GM23338 (cell line): Measurements from ENCODE around the gene SLC25A26. TPM values are rescaled to one million over a fixed set of nuclear protein-coding genes. Genes with fewer than 3 reads are reported as not detected.

Experiments
- ATAC-seq: fragments of 200-7000 bp; cut with Tn5 transposase; 3 replicates; pipeline ENCODE4 v1.9.1; 2020
- DNase-seq: peaks from one replicate; pipeline ENCODE4 v3.0.0-alpha.2; 2015; ENCODE audit warnings: low spot score
- H2AFZ ChIP-seq: fragments of 200-600 bp; sonication (generic); 2 replicates; pipeline ENCODE4 v1.8.0; 2016; ENCODE audit warnings: antibody characterized with exemption, mild to moderate bottlenecking, moderate library complexity
- H3F3A ChIP-seq: fragments of 200-600 bp; sonication (generic); replicated peaks from 2 replicates; pipeline ENCODE4 v1.8.0; 2017; ENCODE audit warnings: antibody characterized with exemption, mixed run types, low read depth
- H3K27ac ChIP-seq: fragments of 200-600 bp; sonication (generic); 2 replicates; pipeline ENCODE4 v1.6.1; 2016; ENCODE audit warnings: low read depth
- H3K27me3 ChIP-seq: fragments of 200-600 bp; sonication (generic); 2 replicates; pipeline ENCODE4 v1.8.0; 2016; ENCODE audit warnings: mild to moderate bottlenecking, mixed run types, moderate library complexity; ENCODE audit not compliant: insufficient read depth
- H3K36me3 ChIP-seq: fragments of 200-600 bp; sonication (generic); 2 replicates; pipeline ENCODE4 v1.8.0; 2016; ENCODE audit warnings: mild to moderate bottlenecking; ENCODE audit not compliant: insufficient read depth
- H3K4me1 ChIP-seq: fragments of 200-600 bp; sonication (generic); 2 replicates; pipeline ENCODE4 v1.8.0; 2016; ENCODE audit warnings: mild to moderate bottlenecking, moderate library complexity; ENCODE audit not compliant: insufficient read depth
- H3K4me2 ChIP-seq: fragments of 200-600 bp; sonication (generic); 2 replicates; pipeline ENCODE4 v1.7.1; 2017; ENCODE audit warnings: mixed run types
- H3K4me3 ChIP-seq: fragments of 200-600 bp; sonication (generic); 2 replicates; pipeline ENCODE4 v1.6.1; 2016; ENCODE audit warnings: mixed run types
- H3K79me2 ChIP-seq: fragments of 200-600 bp; sonication (generic); replicated peaks from 2 replicates; pipeline ENCODE4 v1.8.0; 2017; ENCODE audit warnings: mild to moderate bottlenecking; ENCODE audit not compliant: insufficient read depth
- H3K9me2 ChIP-seq: fragments of 200-600 bp; sonication (generic); 2 replicates; pipeline ENCODE4 v1.8.0; 2017; ENCODE audit not compliant: insufficient read depth
- H4K20me1 ChIP-seq: fragments of 200-600 bp; sonication (generic); replicated peaks from 2 replicates; pipeline ENCODE4 v1.8.0; 2017; ENCODE audit warnings: mild to moderate bottlenecking; ENCODE audit not compliant: insufficient read depth
- H3K27ac Mint-ChIP-seq: 2 replicates; pipeline ENCODE4 v1.8.0; 2020; ENCODE audit warnings: inconsistent platforms, mild to moderate bottlenecking, moderate library complexity, mixed read lengths
- H3K27me3 Mint-ChIP-seq: 3 replicates; pipeline ENCODE4 v1.8.0; 2022; ENCODE audit warnings: low read depth, mild to moderate bottlenecking, moderate library complexity, mixed read lengths, inconsistent platforms; ENCODE audit not compliant: insufficient read depth, poor library complexity
- H3K36me3 Mint-ChIP-seq: 3 replicates; pipeline ENCODE4 v1.8.0; 2021; ENCODE audit warnings: low read depth, mild to moderate bottlenecking, inconsistent platforms, moderate library complexity, mixed read lengths
- H3K4me1 Mint-ChIP-seq: 3 replicates; pipeline ENCODE4 v1.8.0; 2020; ENCODE audit warnings: mild to moderate bottlenecking, inconsistent platforms, mixed read lengths
- H3K4me3 Mint-ChIP-seq: 3 replicates; pipeline ENCODE4 v1.8.0; 2021; ENCODE audit warnings: moderate library complexity, mild to moderate bottlenecking, inconsistent platforms, mixed read lengths
- H3K9me3 Mint-ChIP-seq: 3 replicates; pipeline ENCODE4 v1.8.0; 2020; ENCODE audit warnings: moderate library complexity, mild to moderate bottlenecking, inconsistent platforms, mixed read lengths
- EZH2 ChIP-seq: fragments of 200-600 bp; sonication (generic); IDR thresholded peaks from one replicate; pipeline ENCODE4 v1.8.0; 2017; ENCODE audit warnings: antibody characterized with exemption, mild to moderate bottlenecking, low read depth; ENCODE audit not compliant: unreplicated experiment
- POLR2AphosphoS5 ChIP-seq: IDR thresholded peaks from 2 replicates; pipeline ENCODE4 v1.6.1; 2016; ENCODE audit warnings: antibody characterized with exemption, low read depth
- ZNF462 ChIP-seq: fragments of 250-450 bp; sonication (Bioruptor Pico); IDR thresholded peaks from 2 replicates; pipeline ENCODE4 v1.5.0; 2020; ENCODE audit warnings: mild to moderate bottlenecking, moderate library complexity
- polyA plus RNA-seq: library from polyadenylated mRNA; unstranded; fragments of >200 nt; fragmentation: Nextera tagmentation; extraction: Ambion mirVana; gene quantifications from 2 replicates; pipeline ENCODE4 v1.2.1, GENCODE V29; 2016
- total RNA-seq: library from RNA; depleted of rRNA; stranded (reverse); fragments of >200 nt; shearing (Covaris generic); gene quantifications from 2 replicates; pipeline ENCODE4 v1.2.3, GENCODE V29; 2014

Gene SLC25A26
- total and polyA plus RNA-seq, 2 experiments from 2014 or later: 24.8 to 40.2 TPM

GRCh38 chr3:66344848-66345578 is 124.2 kb downstream of the SLC25A26 start:
- Histone ChIP-seq H3K36me3 (no peaks in the 10 kb centered on the region), H3K4me2 (no peak overlapping the region), H3K4me1 (0 out of 2 replicates have a peak, but pooled peaks cover 9% of the 10 kb centered on the region), H3K79me2 (no peaks in the 10 kb centered on the region), H4K20me1 (no peaks in the 10 kb centered on the region), H2AFZ (no peak overlapping the region), H3K27me3 (no peaks in the 10 kb centered on the region), H3F3A (no peaks in the 10 kb centered on the region), H3K27ac (no peak overlapping the region), H3K4me3 (no peak overlapping the region), H3K9me2 (no peaks in the 10 kb centered on the region)
- Mint-ChIP-seq H3K27ac (peak overlapping the region; percentile 11; the same call in 1 of the 2 replicates), H3K4me1 (peaks cover 11% of the 10 kb centered on the region), H3K27me3 (peaks cover 3% of the 10 kb centered on the region), H3K9me3 (no peaks in the 10 kb centered on the region), H3K4me3 (no peak overlapping the region), H3K36me3 (peaks cover 18% of the 10 kb centered on the region)
- DNase-seq: no peak
- TF ChIP-seq ZNF462 (CRISPR knock-in tag) (no peak), EZH2 (no peak), POLR2AphosphoS5 (no peak)
- peak; percentile 56 for ATAC-seq

DNA sequence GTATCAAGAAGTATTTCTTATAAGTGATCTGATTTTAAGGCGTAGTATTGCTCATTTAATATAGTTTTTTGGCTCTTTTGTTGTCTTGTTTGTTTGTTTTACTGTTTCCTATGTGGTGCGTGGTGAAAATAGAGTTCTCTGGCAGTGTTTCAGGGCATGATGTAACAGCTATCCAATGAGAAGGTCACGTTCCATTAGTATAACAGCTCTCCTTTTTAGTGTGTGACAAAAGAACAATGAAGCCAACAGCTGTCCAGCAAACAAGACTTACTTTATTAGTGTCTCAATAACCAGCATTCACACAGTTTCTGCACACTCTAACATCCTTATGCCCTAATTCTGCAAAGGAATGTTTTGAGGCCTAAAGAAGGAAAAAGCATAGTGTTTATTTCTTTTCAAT is 127.9 kb downstream of the SLC25A26 start:
- H3K36me3 Mint-ChIP-seq: peaks cover 18% of the 10 kb centered on the region
- H3K4me1 Mint-ChIP-seq: peaks cover 21% of the 10 kb centered on the region

More for the DNA sequence above, 127.9 kb downstream of the SLC25A26 start:
- DNase-seq (no peak), ATAC-seq (no peak)
- no peaks in the 10 kb centered on the region for H3K9me2 ChIP-seq
- H3K27ac Mint-ChIP-seq: no peak overlapping the region
- TF ChIP-seq EZH2: no peak
- H3K4me1 ChIP-seq: 0 out of 2 replicates have a peak, but pooled peaks cover 9% of the 10 kb centered on the region
- no peaks in the 10 kb centered on the region for H3K27me3 ChIP-seq
- H4K20me1 ChIP-seq: no peaks in the 10 kb centered on the region
- no peaks in the 10 kb centered on the region for H3K79me2 ChIP-seq
- no peak overlapping the region for H3K4me3 ChIP-seq
- no peaks in the 10 kb centered on the region for H3F3A ChIP-seq
- peaks cover 3% of the 10 kb centered on the region for H3K27me3 Mint-ChIP-seq
- H2AFZ ChIP-seq: no peak overlapping the region
- no peak overlapping the region for H3K27ac ChIP-seq
- no peaks in the 10 kb centered on the region for H3K9me3 Mint-ChIP-seq
- H3K36me3 ChIP-seq: no peaks in the 10 kb centered on the region
- H3K4me2 ChIP-seq: no peak overlapping the region
- no peak overlapping the region for H3K4me3 Mint-ChIP-seq
